HepG2 (cell line): Measurements from ENCODE around the gene SLC25A14.

ENCODE experiments used
- KLF12 ChIP-seq: sonication (generic); formaldehyde crosslinking; IDR thresholded peaks from 2 replicates; pipeline ENCODE4 v1.4.0; 2020; ENCODE audit warnings: missing genetic modification reagents, borderline replicate concordance
- TP53 ChIP-seq: sonication (generic); formaldehyde crosslinking; conservative IDR thresholded peaks from 2 replicates; pipeline ENCODE4 v1.4.0; 2020; ENCODE audit warnings: missing genetic modification reagents
- ZC3H13 ChIP-seq: sonication (generic); formaldehyde crosslinking; IDR thresholded peaks from 2 replicates; pipeline ENCODE4 v1.8.1; 2023; ENCODE audit warnings: mild to moderate bottlenecking, missing genetic modification reagents, moderate library complexity
- TF ChIP-seq, protein P1 (sequence below): sonication (generic); formaldehyde crosslinking; IDR thresholded peaks from 2 replicates; pipeline ENCODE4 v1.5.0; 2020; ENCODE audit warnings: mild to moderate bottlenecking, missing genetic modification reagents, moderate library complexity
- TF ChIP-seq, protein P2 (sequence below): sonication (generic); IDR thresholded peaks from 2 replicates; pipeline ENCODE4 v1.6.1; 2016; ENCODE audit warnings: low read depth, borderline replicate concordance
- TF ChIP-seq, protein P3 (sequence below): sonication (generic); formaldehyde crosslinking; IDR thresholded peaks from 2 replicates; pipeline ENCODE4 v1.4.0; 2020; ENCODE audit warnings: mild to moderate bottlenecking, missing genetic modification reagents

DNA sequence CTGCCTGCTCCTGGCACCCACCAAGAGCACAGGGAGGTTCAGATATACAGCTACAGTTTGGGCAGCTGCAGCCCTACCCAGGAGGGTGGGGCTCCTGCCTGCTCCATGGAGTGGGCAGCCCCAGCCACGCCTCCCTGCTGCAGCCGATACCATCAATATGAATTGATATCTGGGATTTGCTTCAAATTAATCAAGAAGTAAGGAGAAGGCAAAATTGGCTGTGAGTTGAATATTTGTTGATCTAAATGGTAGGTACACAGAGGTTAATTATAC is 39.8 kb upstream of the SLC25A14 start:
- TF ChIP-seq, protein P1, sequence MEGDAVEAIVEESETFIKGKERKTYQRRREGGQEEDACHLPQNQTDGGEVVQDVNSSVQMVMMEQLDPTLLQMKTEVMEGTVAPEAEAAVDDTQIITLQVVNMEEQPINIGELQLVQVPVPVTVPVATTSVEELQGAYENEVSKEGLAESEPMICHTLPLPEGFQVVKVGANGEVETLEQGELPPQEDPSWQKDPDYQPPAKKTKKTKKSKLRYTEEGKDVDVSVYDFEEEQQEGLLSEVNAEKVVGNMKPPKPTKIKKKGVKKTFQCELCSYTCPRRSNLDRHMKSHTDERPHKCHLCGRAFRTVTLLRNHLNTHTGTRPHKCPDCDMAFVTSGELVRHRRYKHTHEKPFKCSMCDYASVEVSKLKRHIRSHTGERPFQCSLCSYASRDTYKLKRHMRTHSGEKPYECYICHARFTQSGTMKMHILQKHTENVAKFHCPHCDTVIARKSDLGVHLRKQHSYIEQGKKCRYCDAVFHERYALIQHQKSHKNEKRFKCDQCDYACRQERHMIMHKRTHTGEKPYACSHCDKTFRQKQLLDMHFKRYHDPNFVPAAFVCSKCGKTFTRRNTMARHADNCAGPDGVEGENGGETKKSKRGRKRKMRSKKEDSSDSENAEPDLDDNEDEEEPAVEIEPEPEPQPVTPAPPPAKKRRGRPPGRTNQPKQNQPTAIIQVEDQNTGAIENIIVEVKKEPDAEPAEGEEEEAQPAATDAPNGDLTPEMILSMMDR (CRISPR knock-in tag): no peak
- TF ChIP-seq, protein P2, sequence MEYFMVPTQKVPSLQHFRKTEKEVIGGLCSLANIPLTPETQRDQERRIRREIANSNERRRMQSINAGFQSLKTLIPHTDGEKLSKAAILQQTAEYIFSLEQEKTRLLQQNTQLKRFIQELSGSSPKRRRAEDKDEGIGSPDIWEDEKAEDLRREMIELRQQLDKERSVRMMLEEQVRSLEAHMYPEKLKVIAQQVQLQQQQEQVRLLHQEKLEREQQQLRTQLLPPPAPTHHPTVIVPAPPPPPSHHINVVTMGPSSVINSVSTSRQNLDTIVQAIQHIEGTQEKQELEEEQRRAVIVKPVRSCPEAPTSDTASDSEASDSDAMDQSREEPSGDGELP: no peak
- no peak for TF ChIP-seq ZC3H13
- TF ChIP-seq TP53: no peak
- TF ChIP-seq, protein P3, sequence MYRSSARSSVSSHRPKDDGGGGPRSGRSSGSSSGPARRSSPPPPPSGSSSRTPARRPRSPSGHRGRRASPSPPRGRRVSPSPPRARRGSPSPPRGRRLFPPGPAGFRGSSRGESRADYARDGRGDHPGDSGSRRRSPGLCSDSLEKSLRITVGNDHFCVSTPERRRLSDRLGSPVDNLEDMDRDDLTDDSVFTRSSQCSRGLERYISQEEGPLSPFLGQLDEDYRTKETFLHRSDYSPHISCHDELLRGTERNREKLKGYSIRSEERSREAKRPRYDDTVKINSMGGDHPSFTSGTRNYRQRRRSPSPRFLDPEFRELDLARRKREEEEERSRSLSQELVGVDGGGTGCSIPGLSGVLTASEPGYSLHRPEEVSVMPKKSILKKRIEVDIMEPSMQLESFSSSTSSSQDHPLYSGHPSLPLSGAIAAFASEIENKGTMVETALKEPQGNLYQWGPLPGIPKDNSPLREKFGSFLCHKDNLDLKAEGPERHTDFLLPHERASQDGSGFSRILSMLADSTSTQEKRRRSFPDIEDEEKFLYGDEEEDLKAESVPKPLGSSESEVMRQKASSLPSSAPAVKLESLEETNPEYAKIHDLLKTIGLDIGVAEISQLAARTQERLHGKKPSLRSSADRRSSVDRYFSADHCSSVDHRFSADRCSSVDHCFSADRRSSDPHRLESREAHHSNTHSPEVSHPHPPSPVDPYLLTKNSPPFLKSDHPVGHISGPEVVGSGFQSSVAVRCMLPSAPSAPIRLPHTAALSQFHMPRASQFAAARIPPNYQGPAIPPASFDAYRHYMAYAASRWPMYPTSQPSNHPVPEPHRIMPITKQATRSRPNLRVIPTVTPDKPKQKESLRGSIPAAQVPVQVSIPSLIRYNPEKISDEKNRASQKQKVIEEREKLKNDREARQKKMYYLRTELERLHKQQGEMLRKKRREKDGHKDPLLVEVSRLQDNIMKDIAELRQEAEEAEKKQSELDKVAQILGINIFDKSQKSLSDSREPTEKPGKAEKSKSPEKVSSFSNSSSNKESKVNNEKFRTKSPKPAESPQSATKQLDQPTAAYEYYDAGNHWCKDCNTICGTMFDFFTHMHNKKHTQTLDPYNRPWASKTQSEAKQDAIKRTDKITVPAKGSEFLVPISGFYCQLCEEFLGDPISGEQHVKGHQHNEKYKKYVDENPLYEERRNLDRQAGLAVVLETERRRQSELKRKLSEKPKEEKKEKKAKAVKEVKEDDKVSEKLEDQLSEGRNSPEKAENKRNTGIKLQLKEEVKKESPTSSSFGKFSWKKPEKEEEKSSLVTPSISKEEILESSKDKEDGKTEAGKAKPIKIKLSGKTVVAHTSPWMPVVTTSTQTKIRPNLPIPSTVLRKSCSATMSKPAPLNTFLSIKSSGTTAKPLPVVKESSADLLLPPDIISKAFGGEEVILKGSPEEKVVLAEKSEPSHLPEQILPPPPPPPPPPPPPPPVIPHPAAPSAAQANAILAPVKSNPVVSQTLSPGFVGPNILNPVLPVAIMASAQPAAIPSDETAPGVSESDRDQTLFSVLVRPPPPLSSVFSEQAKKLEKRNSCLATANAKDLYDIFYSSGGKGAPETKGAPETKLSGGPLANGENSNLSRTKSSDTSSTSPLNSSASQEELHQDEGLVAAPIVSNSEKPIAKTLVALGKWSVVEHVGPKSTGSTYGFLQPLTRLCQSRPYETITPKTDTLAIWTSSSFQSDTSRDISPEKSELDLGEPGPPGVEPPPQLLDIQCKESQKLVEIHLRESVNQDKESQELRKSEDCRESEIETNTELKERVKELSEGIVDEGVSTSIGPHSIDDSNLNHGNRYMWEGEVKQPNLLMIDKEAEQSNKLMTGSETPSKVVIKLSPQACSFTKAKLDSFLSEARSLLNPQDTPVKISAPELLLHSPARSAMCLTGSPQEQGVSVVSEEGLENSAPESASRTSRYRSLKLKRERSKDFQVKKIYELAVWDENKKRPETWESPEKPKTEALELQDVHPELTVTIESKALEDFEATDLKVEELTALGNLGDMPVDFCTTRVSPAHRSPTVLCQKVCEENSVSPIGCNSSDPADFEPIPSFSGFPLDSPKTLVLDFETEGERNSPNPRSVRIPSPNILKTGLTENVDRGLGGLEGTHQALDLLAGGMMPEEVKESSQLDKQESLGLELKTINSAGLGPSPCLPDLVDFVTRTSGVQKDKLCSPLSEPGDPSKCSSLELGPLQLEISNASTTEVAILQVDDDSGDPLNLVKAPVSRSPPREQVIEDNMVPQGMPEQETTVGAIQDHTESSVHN (CRISPR knock-in tag): no peak
- TF ChIP-seq KLF12 (CRISPR knock-in tag): no peak
